Neural cell (in vitro differentiated cells): ENCODE data around the gene AFAP1. TPM values are rescaled to one million over a fixed set of nuclear protein-coding genes. Genes with fewer than 3 reads are reported as not detected.

ENCODE experiments used
- H2AFZ ChIP-seq: fragments of 200-600, 300-800 bp; sonication (generic), shearing (Covaris generic); 2 replicates; pipeline ENCODE4 v1.6.0; 2014; ENCODE audit warnings: low read depth, mild to moderate bottlenecking, antibody characterized with exemption, low read length, moderate library complexity
- H3F3A ChIP-seq: fragments of 200-600 bp; shearing (Covaris generic); 2 replicates; pipeline ENCODE4 v1.6.1; 2016; ENCODE audit warnings: mild to moderate bottlenecking, moderate library complexity, mixed read lengths, antibody characterized with exemption, low read length; ENCODE audit not compliant: insufficient read depth, poor library complexity, severe bottlenecking
- H3K27ac ChIP-seq: fragments of 200-600, 300-800 bp; sonication (generic), shearing (Covaris generic); 2 replicates; pipeline ENCODE4 v1.5.1; 2014; ENCODE audit warnings: mild to moderate bottlenecking, low read length, moderate library complexity
- H3K27me3 ChIP-seq: fragments of 300-800, 200-600 bp; sonication (generic), shearing (Covaris generic); 2 replicates; pipeline ENCODE4 v1.6.0; 2014; ENCODE audit warnings: mild to moderate bottlenecking, low read depth, low read length, moderate library complexity; ENCODE audit not compliant: insufficient read depth
- H3K36me3 ChIP-seq: fragments of 300-800, 200-600 bp; sonication (generic), shearing (Covaris generic); 2 replicates; pipeline ENCODE4 v1.5.1; 2014; ENCODE audit warnings: mild to moderate bottlenecking, antibody characterized with exemption, low read length, moderate library complexity; ENCODE audit not compliant: insufficient read depth
- H3K4me2 ChIP-seq: fragments of 300-800, 200-600 bp; sonication (generic), shearing (Covaris generic); 2 replicates; pipeline ENCODE4 v1.6.0; 2014; ENCODE audit warnings: mild to moderate bottlenecking, low read length
- H3K4me3 ChIP-seq: fragments of 300-800, 200-600 bp; sonication (generic), shearing (Covaris generic); 2 replicates; pipeline ENCODE4 v1.5.1; 2014; ENCODE audit warnings: mild to moderate bottlenecking, low read length, moderate library complexity
- H3K79me2 ChIP-seq: fragments of 200-600 bp; shearing (Covaris generic); replicated peaks from 2 replicates; pipeline ENCODE4 v1.6.0; 2014; ENCODE audit warnings: mild to moderate bottlenecking, low read length, moderate library complexity; ENCODE audit not compliant: insufficient read depth
- H3K9ac ChIP-seq: fragments of 300-800, 200-600 bp; sonication (generic), shearing (Covaris generic); 2 replicates; pipeline ENCODE4 v1.6.1; 2016; ENCODE audit warnings: mild to moderate bottlenecking, low read length, mixed read lengths
- H3K9me2 ChIP-seq: fragments of 200-600 bp; shearing (Covaris generic); 2 replicates; pipeline ENCODE4 v1.6.1; 2016; ENCODE audit warnings: mild to moderate bottlenecking, low read length, mixed read lengths; ENCODE audit not compliant: insufficient read depth
- H3K9me3 ChIP-seq: fragments of 200-600, 300-800 bp; sonication (generic), shearing (Covaris generic); 2 replicates; pipeline ENCODE4 v1.6.1; 2016; ENCODE audit warnings: mild to moderate bottlenecking, mixed run types, low read length, moderate library complexity, mixed read lengths
- H4K20me1 ChIP-seq: fragments of 200-600 bp; shearing (Covaris generic); 2 replicates; pipeline ENCODE4 v1.6.1; 2016; ENCODE audit warnings: mild to moderate bottlenecking, mixed run types; ENCODE audit not compliant: insufficient read depth
- CTCF ChIP-seq: fragments of 450-650 bp; IDR thresholded peaks from 2 replicates; pipeline ENCODE4 v1.5.1; 2014; ENCODE audit warnings: antibody characterized with exemption, mild to moderate bottlenecking, moderate library complexity; ENCODE audit not compliant: poor library complexity, severe bottlenecking
- EP300 ChIP-seq: fragments of 450-650 bp; conservative IDR thresholded peaks from 2 replicates; pipeline ENCODE4 v1.6.1; 2014; ENCODE audit warnings: antibody characterized with exemption, mild to moderate bottlenecking, moderate library complexity; ENCODE audit not compliant: poor library complexity, severe bottlenecking
- EZH2 ChIP-seq: fragments of 200-600, 300-800 bp; shearing (Covaris generic), sonication (generic); IDR thresholded peaks from 2 replicates; pipeline ENCODE4 v1.6.1; 2014; ENCODE audit warnings: antibody characterized with exemption, low read length, borderline replicate concordance, mild to moderate bottlenecking; ENCODE audit not compliant: insufficient read depth, poor library complexity, severe bottlenecking
- MXI1 ChIP-seq: fragments of 450-650 bp; conservative IDR thresholded peaks from 2 replicates; pipeline ENCODE4 v1.6.1; 2014; ENCODE audit warnings: antibody characterized with exemption, mild to moderate bottlenecking; ENCODE audit not compliant: poor library complexity, severe bottlenecking
- POLR2AphosphoS5 ChIP-seq: IDR thresholded peaks from 2 replicates; pipeline ENCODE4 v1.6.1; 2012
- RAD21 ChIP-seq: fragments of 450-650 bp; conservative IDR thresholded peaks from 2 replicates; pipeline ENCODE4 v1.6.1; 2014; ENCODE audit warnings: antibody characterized with exemption, mild to moderate bottlenecking, moderate library complexity
- TAF1 ChIP-seq: IDR thresholded peaks from 2 replicates; pipeline ENCODE4 v1.6.1; 2012; ENCODE audit warnings: low read depth
- polyA plus RNA-seq: library from polyadenylated mRNA; depleted of rRNA; stranded (reverse); fragments of >200 nt; gene quantifications from 2 replicates; pipeline ENCODE4 v1.2.3, GENCODE V29; 2014

AFAP1 gene
- polyA plus RNA-seq, 1 donor from 2014 or later = 38.9 TPM

DNA sequence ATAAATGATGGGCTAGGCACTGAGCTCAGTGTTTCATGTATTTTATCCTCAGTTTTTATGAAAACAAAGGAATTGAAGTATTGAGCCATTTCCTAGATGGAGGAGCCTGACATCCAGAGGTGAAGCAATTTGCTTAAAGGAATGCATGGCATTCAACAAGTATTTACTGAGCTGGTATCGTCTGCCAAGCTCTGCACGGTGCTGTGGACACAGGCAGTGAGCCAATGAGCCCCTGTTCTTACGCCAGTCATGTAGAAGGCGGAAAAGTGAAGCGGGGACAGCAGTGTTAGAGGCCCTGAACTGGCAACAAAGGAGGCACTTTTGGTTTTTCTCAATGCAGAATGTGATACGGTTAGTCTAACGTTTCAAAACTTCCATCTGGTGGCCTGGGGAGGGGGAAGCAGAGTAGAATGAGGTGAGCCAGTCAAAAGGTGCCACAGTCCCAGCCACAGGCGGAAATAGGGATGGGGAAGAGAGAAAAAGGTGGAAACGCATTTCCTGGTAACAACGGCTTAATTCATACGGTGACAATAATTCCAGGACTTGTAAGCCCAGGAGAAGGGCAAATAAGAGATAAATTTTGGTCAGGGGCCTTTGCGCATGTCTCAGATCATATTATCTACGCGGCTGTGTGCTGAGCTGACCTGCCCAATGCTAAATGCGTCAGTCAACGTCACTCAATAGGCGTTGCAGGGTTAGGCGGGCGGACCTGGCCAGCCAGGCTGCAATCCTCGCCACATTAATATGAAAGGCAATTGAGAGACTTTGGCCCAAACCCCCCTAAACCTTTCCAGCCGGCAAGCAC is 133.9 kb downstream of the AFAP1 start:
- TF ChIP-seq MXI1 (no peak), EZH2 (no peak), POLR2AphosphoS5 (no peak), EP300 (no peak), TAF1 (no peak), CTCF (no peak), RAD21 (no peak)
- H3K79me2 ChIP-seq = no peaks in the 10 kb centered on the region

DNA sequence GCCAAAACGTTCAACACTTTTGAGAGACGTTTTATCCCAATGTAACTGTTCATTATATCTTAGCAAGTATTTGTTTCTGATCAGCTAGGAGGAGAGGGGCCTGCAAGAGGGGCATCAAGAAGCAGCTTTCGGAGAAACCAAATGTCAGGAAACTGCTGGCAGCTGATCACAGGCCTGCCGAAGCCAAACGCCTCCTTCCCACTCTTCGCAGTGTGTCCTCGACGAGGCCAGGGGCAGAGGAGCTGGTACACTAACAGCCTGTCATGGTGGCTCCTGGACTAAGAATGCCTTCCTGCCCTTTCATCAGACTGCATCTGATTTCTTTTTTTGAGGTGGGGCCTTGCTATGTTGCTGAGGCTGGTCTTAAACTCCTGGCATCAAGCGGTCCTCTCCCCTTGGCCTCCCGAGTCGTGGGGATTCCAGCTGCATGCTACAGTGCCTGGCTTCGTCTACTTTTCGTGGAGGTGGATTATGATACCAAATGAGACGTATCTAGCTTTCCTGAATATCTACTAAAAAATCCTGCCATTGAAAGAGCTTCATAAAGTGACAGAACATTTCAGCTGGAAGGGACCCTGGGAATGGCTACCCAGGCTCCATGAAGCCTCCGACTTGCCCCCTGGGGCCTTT is 134.8 kb downstream of the AFAP1 start:
- no peak overlapping the region for H3K4me3 ChIP-seq
- no peaks in the 10 kb centered on the region for H3K9me2 ChIP-seq
- no peak overlapping the region for H3K27ac ChIP-seq
- H3K36me3 ChIP-seq = peaks cover 7% of the 10 kb centered on the region
- H3K79me2 ChIP-seq = no peaks in the 10 kb centered on the region
- H3K9ac ChIP-seq = no peak overlapping the region
- H3F3A ChIP-seq = no peaks in the 10 kb centered on the region
- no peak for TF ChIP-seq MXI1
- no peak for TF ChIP-seq POLR2AphosphoS5
- no peak for TF ChIP-seq TAF1
- no peak for TF ChIP-seq CTCF
- no peak for TF ChIP-seq EP300
- no peak for TF ChIP-seq RAD21
- no peaks in the 10 kb centered on the region for H3K27me3 ChIP-seq
- no peaks in the 10 kb centered on the region for H4K20me1 ChIP-seq
- no peak overlapping the region for H3K4me2 ChIP-seq
- no peaks in the 10 kb centered on the region for H3K9me3 ChIP-seq
- H2AFZ ChIP-seq = no peak overlapping the region

More for the DNA sequence above, 133.9 kb downstream of the AFAP1 start:
- Histone ChIP-seq H3K9ac (no peak overlapping the region), H3K9me3 (no peaks in the 10 kb centered on the region), H3K4me3 (no peak overlapping the region), H2AFZ (no peak overlapping the region), H3K36me3 (peaks cover 7% of the 10 kb centered on the region), H3K4me2 (no peak overlapping the region), H3F3A (no peaks in the 10 kb centered on the region), H3K27me3 (no peaks in the 10 kb centered on the region), H3K9me2 (no peaks in the 10 kb centered on the region), H4K20me1 (no peaks in the 10 kb centered on the region), H3K27ac (no peak overlapping the region)
